ENCODE data around the gene HPCA.

GRCh38 chr1:32872192-32872460, 14.2 kb upstream of the HPCA start:
- no peak for TF ChIP-seq CTCF (conservative IDR thresholded peaks at IDR 0.05; ENCODE audit: low read depth, low read length)
- no peak for TF ChIP-seq SMC3 (IDR thresholded peaks at IDR 0.05; ENCODE audit: low read depth, low read length)
- TF ChIP-seq, protein P1, sequence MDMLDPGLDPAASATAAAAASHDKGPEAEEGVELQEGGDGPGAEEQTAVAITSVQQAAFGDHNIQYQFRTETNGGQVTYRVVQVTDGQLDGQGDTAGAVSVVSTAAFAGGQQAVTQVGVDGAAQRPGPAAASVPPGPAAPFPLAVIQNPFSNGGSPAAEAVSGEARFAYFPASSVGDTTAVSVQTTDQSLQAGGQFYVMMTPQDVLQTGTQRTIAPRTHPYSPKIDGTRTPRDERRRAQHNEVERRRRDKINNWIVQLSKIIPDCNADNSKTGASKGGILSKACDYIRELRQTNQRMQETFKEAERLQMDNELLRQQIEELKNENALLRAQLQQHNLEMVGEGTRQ (IDR thresholded peaks at IDR 0.05; ENCODE audit: low read depth, low read length), result no peak
- no peak for TF ChIP-seq POLR2A (IDR thresholded peaks at IDR 0.05; ENCODE audit: low read depth, low read length)
- no peak for TF ChIP-seq CEBPB (IDR thresholded peaks at IDR 0.05; ENCODE audit: low read depth, low read length)

Data from IMR-90 (cell line).